Measurements from ENCODE around the gene PER1. TPM values are rescaled to one million over a fixed set of nuclear protein-coding genes. Genes with fewer than 3 reads are reported as not detected.

Gene PER1
- total and polyA plus RNA-seq, 9 of the 15 experiments (the other 6 are each of a cell fraction or from before 2014, with no cell fraction given), result 0.13 to 26.0 (median 3.4) TPM

DNA sequence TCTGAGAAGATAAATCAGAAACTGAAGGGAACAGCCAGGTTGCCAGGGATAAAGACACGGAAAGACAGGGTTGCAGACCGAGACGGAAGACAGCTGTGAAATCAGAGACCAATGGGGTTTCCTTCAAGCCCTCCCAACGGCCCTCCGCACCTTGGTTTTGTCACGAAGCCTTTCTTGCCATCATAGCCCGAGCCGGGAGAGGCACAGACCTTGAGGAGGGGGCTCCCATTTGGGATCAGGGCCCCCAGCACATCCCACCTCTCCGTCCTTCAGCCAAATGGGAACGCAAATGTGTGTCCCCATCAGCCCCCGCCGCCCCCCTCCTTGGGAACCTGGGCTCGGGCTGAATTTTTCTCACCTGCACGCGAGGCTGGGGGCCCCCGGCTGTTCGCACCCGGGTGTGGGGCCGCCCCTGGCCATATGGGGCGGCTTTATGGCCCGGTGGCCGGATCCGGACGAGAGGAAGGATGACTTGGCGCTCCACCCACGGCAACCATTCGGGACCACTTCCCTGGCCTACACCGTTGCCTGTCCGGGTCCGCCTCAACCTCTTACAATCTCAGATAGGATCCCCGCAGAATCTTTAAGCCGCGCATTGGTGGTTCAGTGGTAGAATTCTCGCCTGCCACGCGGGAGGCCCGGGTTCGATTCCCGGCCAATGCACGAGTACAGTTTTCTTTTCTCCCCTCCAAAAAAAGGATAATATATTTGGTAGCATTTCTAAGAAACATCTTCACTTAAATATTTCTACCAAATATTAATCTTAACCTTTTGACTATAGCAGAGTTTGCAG, 26.9 kb downstream of the PER1 start:
- Histone ChIP-seq H3K27me3 (ENCODE audit: control insufficient read depth in 2 of 2, insufficient read depth in 2 of 2, low read length in 2 of 2) (0 out of 5 replicates have a peak, but pooled peaks cover 0 to 9% of the 10 kb centered on the region in 2 experiments), H3K4me1 (replicated peaks in 1 of 2; ENCODE audit: control insufficient read depth in 2 of 2, insufficient read depth in 2 of 2, low read length in 2 of 2) (peaks cover 22 to 66% of the 10 kb centered on the region in 2 experiments), H3K9me1 (ENCODE audit: control insufficient read depth, insufficient read depth, low read length) (no peaks in the 10 kb centered on the region), H3K4me2 (ENCODE audit: insufficient read depth, low read length) (peak overlapping the region; percentile 87), H3K79me2 (ENCODE audit: control insufficient read depth, insufficient read depth, low read length) (no peaks in the 10 kb centered on the region), H3K4me3 (peak overlapping the region; percentile 73), H3K36me3 (ENCODE audit: control insufficient read depth, insufficient read depth, low read length) (no peaks in the 10 kb centered on the region), H2AFZ (ENCODE audit: low read depth, low read length) (peak overlapping the region; percentile 82; the same call in 1 of the 2 replicates), H3K27ac (ENCODE audit: extremely low read depth, low read depth, low read length) (no peak overlapping the region), H3K9me3 (replicated peaks; ENCODE audit: control insufficient read depth, insufficient read depth, low read depth, low read length) (no peaks in the 10 kb centered on the region), H3K9ac (ENCODE audit: insufficient read depth in 1 of 2, low read depth in 2 of 2, low read length in 2 of 2) (peak overlapping the region; percentile 44 to 80), H4K20me1 (replicated peaks; ENCODE audit: control insufficient read depth, insufficient read depth, low read length) (no peaks in the 10 kb centered on the region; the same call in 1 of the 2 replicates)
- peak; percentile 72 to 80 (median 76) for DNase-seq (ENCODE audit: extremely low read depth in 1 of 4, low spot score in 3 of 4)
- CTCF ChIA-PET (ENCODE audit: low intra/inter-chr PET ratio), result no interaction called here
- intact Hi-C loops (cut with micrococcal nuclease) (loop anchor here (10.0 kb wide), 1 partner anchor 291 kb away; the partner anchor contains the start of gene KDM6B), in situ Hi-C loops (cut with MboI) (no loop called here)
- peak; percentile 33 for ATAC-seq
- 1% methylated on average over 14 of the region's 40 CpGs for WGBS (ENCODE audit: insufficient coverage, low coverage, missing lambda C conversion rate)
- FAIRE-seq, result peak; percentile 74
- POLR2A ChIA-PET, result interaction anchor here (1.1 kb wide), 1 partner anchor 10 kb away, joined by 4 read pairs; no protein-coding TSS in a partner anchor
- BruUV-seq (replicated peaks), result no TSS peak
- peak; percentile 61 for TF ChIP-seq CXXC5 (CRISPR knock-in tag; IDR thresholded peaks at IDR 0.05)
- TF ChIP-seq EGR1 (conservative IDR thresholded peaks at IDR 0.05), result peak; percentile 38
- TF ChIP-seq MCM3 (IDR thresholded peaks at IDR 0.05), result no peak
- 0 out of 2 replicates have a peak, but pooled peaks have one; percentile 20 for TF ChIP-seq EP400 (IDR thresholded peaks at IDR 0.05)
- no peak for TF ChIP-seq NR1H2 (CRISPR knock-in tag; IDR thresholded peaks at IDR 0.05)
- TF ChIP-seq POLR2A (conservative IDR thresholded peaks at IDR 0.05), result peak; percentile 49; the same call in 1 of the 2 replicates
- 0 out of 2 replicates have a peak, but pooled peaks have one; percentile 17 for TF ChIP-seq ZKSCAN1 (IDR thresholded peaks at IDR 0.05; ENCODE audit: low read depth, low read length)
- no peak for TF ChIP-seq ZNF764 (CRISPR knock-in tag; IDR thresholded peaks at IDR 0.05; ENCODE audit: low read depth)
- peak; percentile 87 for TF ChIP-seq POLR3A (IDR thresholded peaks at IDR 0.05; ENCODE audit: borderline replicate concordance, extremely low read depth, insufficient read depth, insufficient read length)
- no peak for TF ChIP-seq ZNF507 (tag; conservative IDR thresholded peaks at IDR 0.05)
- TF ChIP-seq BCOR (IDR thresholded peaks at IDR 0.05), result 0 out of 2 replicates have a peak, but pooled peaks have one; percentile 2
- TF ChIP-seq NFATC3 (IDR thresholded peaks at IDR 0.05), result no peak
- TF ChIP-seq ARNT (IDR thresholded peaks at IDR 0.05), result peak in 1 of 2 experiments; percentile 50; a peak in 1 of 4 replicates
- peak; percentile 57 for TF ChIP-seq NFIC (IDR thresholded peaks at IDR 0.05)
- TF ChIP-seq GABPA (tag; conservative IDR thresholded peaks at IDR 0.05; ENCODE audit: low read depth), result 0 out of 2 replicates have a peak, but pooled peaks have one; percentile 39
- TF ChIP-seq, protein P1, sequence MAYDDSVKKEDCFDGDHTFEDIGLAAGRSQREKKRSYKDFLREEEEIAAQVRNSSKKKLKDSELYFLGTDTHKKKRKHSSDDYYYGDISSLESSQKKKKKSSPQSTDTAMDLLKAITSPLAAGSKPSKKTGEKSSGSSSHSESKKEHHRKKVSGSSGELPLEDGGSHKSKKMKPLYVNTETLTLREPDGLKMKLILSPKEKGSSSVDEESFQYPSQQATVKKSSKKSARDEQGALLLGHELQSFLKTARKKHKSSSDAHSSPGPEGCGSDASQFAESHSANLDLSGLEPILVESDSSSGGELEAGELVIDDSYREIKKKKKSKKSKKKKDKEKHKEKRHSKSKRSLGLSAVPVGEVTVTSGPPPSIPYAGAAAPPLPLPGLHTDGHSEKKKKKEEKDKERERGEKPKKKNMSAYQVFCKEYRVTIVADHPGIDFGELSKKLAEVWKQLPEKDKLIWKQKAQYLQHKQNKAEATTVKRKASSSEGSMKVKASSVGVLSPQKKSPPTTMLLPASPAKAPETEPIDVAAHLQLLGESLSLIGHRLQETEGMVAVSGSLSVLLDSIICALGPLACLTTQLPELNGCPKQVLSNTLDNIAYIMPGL (CRISPR knock-in tag; IDR thresholded peaks at IDR 0.05), result peak; percentile 79; the same call in 1 of the 2 replicates
- TF ChIP-seq RBM22 (IDR thresholded peaks at IDR 0.05; ENCODE audit: low read depth, low read length, poor library complexity, severe bottlenecking), result peak; percentile 72
- TF ChIP-seq, protein P2, sequence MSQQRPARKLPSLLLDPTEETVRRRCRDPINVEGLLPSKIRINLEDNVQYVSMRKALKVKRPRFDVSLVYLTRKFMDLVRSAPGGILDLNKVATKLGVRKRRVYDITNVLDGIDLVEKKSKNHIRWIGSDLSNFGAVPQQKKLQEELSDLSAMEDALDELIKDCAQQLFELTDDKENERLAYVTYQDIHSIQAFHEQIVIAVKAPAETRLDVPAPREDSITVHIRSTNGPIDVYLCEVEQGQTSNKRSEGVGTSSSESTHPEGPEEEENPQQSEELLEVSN (IDR thresholded peaks at IDR 0.05; ENCODE audit: borderline replicate concordance in 1 of 2, extremely low read depth in 1 of 2, insufficient read depth in 1 of 2, insufficient read length in 1 of 2, low read depth in 1 of 2, low read length in 1 of 2, poor library complexity in 1 of 2, severe bottlenecking in 1 of 2), result peak in 1 of 2 experiments; percentile 7

All from K562 (cell line).